IMR-90 (cell line): ENCODE data around the gene MSI2. TPM values are rescaled to one million over a fixed set of nuclear protein-coding genes. Genes with fewer than 3 reads are reported as not detected.

ENCODE experiments used
- ATAC-seq: fragments of 200-7000 bp; cut with Tn5 transposase; 2 replicates; pipeline ENCODE4 v1.9.1; 2020; ENCODE audit warnings: low read depth, mild to moderate bottlenecking, moderate library complexity
- BruUV-seq: library from RNA; stranded (reverse); fragments of 400-500 nt; replicated peaks from 2 replicates; lab custom pipeline; 2021; lab: Mats Ljungman, UMichigan
- CTCF ChIA-PET: fragments of 300-600 bp; formaldehyde crosslinking; extraction: SDS; loops from one replicate; lab custom pipeline; 2021; ENCODE audit warnings: antibody characterized with exemption; lab: Yijun Ruan, JAX
- POLR2A ChIA-PET: fragments of 300-600 bp; sonication (Branson Sonifier 250); formaldehyde crosslinking; loops from one replicate; lab custom pipeline; 2022; ENCODE audit warnings: antibody characterized with exemption; ENCODE audit not compliant: unreplicated experiment; lab: Charles Lee
- DNase-seq: peaks from one replicate; pipeline ENCODE4 v3.0.0; 2013
- H2AFZ ChIP-seq: replicated peaks from 2 replicates; pipeline ENCODE3; 2013; ENCODE audit warnings: low read length, mild to moderate bottlenecking; ENCODE audit not compliant: poor library complexity
- H2AK5ac ChIP-seq: 2 replicates; pipeline ENCODE4 v1.6.1; 2013; ENCODE audit warnings: low read depth, low read length, inconsistent platforms
- H2AK9ac ChIP-seq: replicated peaks from 2 replicates; pipeline ENCODE3; 2013; ENCODE audit warnings: mild to moderate bottlenecking, low read depth, low read length, moderate library complexity; ENCODE audit not compliant: poor library complexity
- H2BK120ac ChIP-seq: 2 replicates; pipeline ENCODE4 v1.6.1; 2013; ENCODE audit warnings: low read depth, low read length, inconsistent platforms
- H2BK15ac ChIP-seq: 3 replicates; pipeline ENCODE4 v1.6.1; 2013; ENCODE audit warnings: low read depth, low read length, inconsistent platforms
- H2BK20ac ChIP-seq: 2 replicates; pipeline ENCODE4 v1.6.1; 2013; ENCODE audit warnings: low read depth, mild to moderate bottlenecking, inconsistent platforms, low read length, moderate library complexity
- H2BK5ac ChIP-seq: 2 replicates; pipeline ENCODE4 v1.6.1; 2013; ENCODE audit warnings: mild to moderate bottlenecking, low read depth, low read length, inconsistent platforms; ENCODE audit not compliant: poor library complexity, severe bottlenecking
- H3K14ac ChIP-seq: replicated peaks from 2 replicates; pipeline ENCODE4 v1.6.1; 2013; ENCODE audit warnings: low read depth, low read length, inconsistent platforms
- H3K18ac ChIP-seq: 2 replicates; pipeline ENCODE4 v1.6.1; 2013; ENCODE audit warnings: low read depth, low read length, control low read depth
- H3K23ac ChIP-seq: 2 replicates; pipeline ENCODE4 v1.6.1; 2013; ENCODE audit warnings: low read depth, low read length, inconsistent platforms
- H3K27ac ChIP-seq: 2 replicates; pipeline ENCODE4 v1.5.1; 2013; ENCODE audit warnings: mild to moderate bottlenecking, control low read depth, low read length; ENCODE audit not compliant: insufficient read depth
- H3K27me3 ChIP-seq: 2 replicates; pipeline ENCODE4 v1.6.1; 2013; ENCODE audit warnings: low read length; ENCODE audit not compliant: control insufficient read depth, insufficient read depth
- H3K36me3 ChIP-seq: 2 replicates; pipeline ENCODE4 v1.6.1; 2013; ENCODE audit warnings: low read length, mixed read lengths; ENCODE audit not compliant: control insufficient read depth, insufficient read depth
- H3K4ac ChIP-seq: 2 replicates; pipeline ENCODE4 v1.6.1; 2013; ENCODE audit warnings: low read depth, low read length, inconsistent platforms
- H3K4me1 ChIP-seq: 2 replicates; pipeline ENCODE4 v1.6.1; 2013; ENCODE audit warnings: low read length, mixed read lengths; ENCODE audit not compliant: control insufficient read depth, insufficient read depth
- H3K4me2 ChIP-seq: 2 replicates; pipeline ENCODE4 v1.6.1; 2013; ENCODE audit warnings: low read depth, mild to moderate bottlenecking, control low read depth, low read length, moderate library complexity
- H3K4me3 ChIP-seq: 2 replicates; pipeline ENCODE4 v1.5.1; 2013; ENCODE audit warnings: low read depth, mild to moderate bottlenecking, control low read depth, low read length, moderate library complexity; ENCODE audit not compliant: insufficient read depth
- H3K56ac ChIP-seq: 2 replicates; pipeline ENCODE4 v1.6.1; 2013; ENCODE audit warnings: low read length, inconsistent platforms; ENCODE audit not compliant: insufficient read depth; ENCODE audit errors: extremely low read depth
- H3K79me1 ChIP-seq, 2 experiments: 2 replicates each; pipeline ENCODE4 v1.6.1; 2013; ENCODE audit warnings: low read length in 2 of 2, inconsistent platforms in 1 of 2, low read depth in 1 of 2
- H3K9ac ChIP-seq: 2 replicates; pipeline ENCODE4 v1.6.1; 2013; ENCODE audit warnings: low read depth, low read length, control low read depth
- H3K9me1 ChIP-seq: 2 replicates; pipeline ENCODE4 v1.6.1; 2013; ENCODE audit warnings: low read length, inconsistent platforms; ENCODE audit not compliant: insufficient read depth
- H3K9me3 ChIP-seq: 2 replicates; pipeline ENCODE4 v1.6.1; 2013; ENCODE audit warnings: low read length; ENCODE audit not compliant: control insufficient read depth, insufficient read depth
- H4K20me1 ChIP-seq: 2 replicates; pipeline ENCODE4 v1.6.1; 2013; ENCODE audit warnings: low read length, inconsistent platforms; ENCODE audit not compliant: insufficient read depth
- H4K5ac ChIP-seq: 2 replicates; pipeline ENCODE4 v1.6.1; 2013; ENCODE audit warnings: mild to moderate bottlenecking, low read depth, low read length, control low read depth
- H4K8ac ChIP-seq, 2 experiments: 2 replicates each; pipeline ENCODE4 v1.6.1; 2013; ENCODE audit warnings: low read depth in 2 of 2, low read length in 2 of 2, control low read depth in 1 of 2, inconsistent platforms in 1 of 2
- H4K91ac ChIP-seq: 2 replicates; pipeline ENCODE4 v1.6.1; 2013; ENCODE audit warnings: low read depth, low read length, inconsistent platforms; ENCODE audit not compliant: insufficient read depth
- BHLHE40 ChIP-seq: fragments of 150-350 bp; IDR thresholded peaks from 2 replicates; pipeline ENCODE4 v1.6.1; 2016; ENCODE audit warnings: mild to moderate bottlenecking, low read depth, low read length
- CEBPB ChIP-seq: IDR thresholded peaks from 2 replicates; pipeline ENCODE4 v1.6.1; 2012; ENCODE audit warnings: low read depth, low read length, improper control_type of control experiment
- CHD1 ChIP-seq: IDR thresholded peaks from 2 replicates; pipeline ENCODE4 v1.6.1; 2012; ENCODE audit warnings: low read depth, low read length, improper control_type of control experiment
- FOS ChIP-seq: fragments of 150-350 bp; IDR thresholded peaks from 2 replicates; pipeline ENCODE4 v1.6.1; 2016; ENCODE audit warnings: low read depth, low read length
- MAFK ChIP-seq: IDR thresholded peaks from 2 replicates; pipeline ENCODE4 v1.6.1; 2012; ENCODE audit warnings: low read depth, low read length, improper control_type of control experiment
- MXI1 ChIP-seq: IDR thresholded peaks from 2 replicates; pipeline ENCODE4 v1.6.1; 2012; ENCODE audit warnings: low read depth, mild to moderate bottlenecking, low read length, moderate library complexity, borderline replicate concordance
- NFE2L2 ChIP-seq: fragments of 150-350 bp; IDR thresholded peaks from 2 replicates; pipeline ENCODE4 v1.6.1; 2016; ENCODE audit warnings: low read depth, mild to moderate bottlenecking, low read length
- POLR2A ChIP-seq: IDR thresholded peaks from 2 replicates; pipeline ENCODE4 v1.6.1; 2012; ENCODE audit warnings: mild to moderate bottlenecking, low read depth, low read length
- RAD21 ChIP-seq: IDR thresholded peaks from 2 replicates; pipeline ENCODE4 v1.6.1; 2012; ENCODE audit warnings: low read length, improper control_type of control experiment
- RCOR1 ChIP-seq: IDR thresholded peaks from 2 replicates; pipeline ENCODE4 v1.6.1; 2012; ENCODE audit warnings: mild to moderate bottlenecking, low read length, improper control_type of control experiment; ENCODE audit not compliant: insufficient replicate concordance
- RFX5 ChIP-seq: IDR thresholded peaks from 2 replicates; pipeline ENCODE4 v1.8.0; 2012; ENCODE audit warnings: low read depth, mild to moderate bottlenecking, low read length, moderate library complexity
- SMC3 ChIP-seq: fragments of 150-350 bp; IDR thresholded peaks from 2 replicates; pipeline ENCODE4 v1.6.1; 2016; ENCODE audit warnings: low read depth, mild to moderate bottlenecking, antibody characterized with exemption, low read length, moderate library complexity
- WGBS, 2 experiments: methylation state at CpG; one replicate each; pipeline versions ENCODE4 v1.1.5 to v1.1.7; 2013; ENCODE audit warnings: missing lambda C conversion rate in 2 of 2; ENCODE audit not compliant: insufficient read length in 1 of 2; ENCODE audit errors: extremely low coverage in 2 of 2; 5-methylcytosine and 5-hydroxymethylcytosine counted together
- dilution Hi-C: fragments of 300-500 bp; cut with HindIII; formaldehyde crosslinking; loops from one replicate; pipeline ENCODE4 v1.14.3; 2018; ENCODE audit warnings: low sequenced_read_pairs; ENCODE audit not compliant: unreplicated experiment
- in situ Hi-C: fragments of 300-500 bp; cut with MboI; formaldehyde crosslinking; loops from 3 replicates; pipeline ENCODE4 v1.14.3; 2019; ENCODE audit warnings: low sequenced_read_pairs, inconsistent platforms, mixed read lengths
- intact Hi-C: fragments of 100-400 bp; cut with micrococcal nuclease; formaldehyde crosslinking; loops from 2 replicates; pipeline ENCODE4 v1.10.0; 2022
- polyA plus RNA-seq, 3 experiments: library from polyadenylated mRNA; depleted of rRNA; stranded (reverse); fragments of >200 nt; gene quantifications; 2 replicates each; pipeline ENCODE4 v1.2.3, GENCODE V29; 2012; ENCODE audit warnings: low replicate concordance in 1 of 3
- total RNA-seq: library from RNA; depleted of rRNA; stranded (reverse); fragments of >200 nt; gene quantifications from 2 replicates; pipeline ENCODE4 v1.2.3, GENCODE V29; 2012
- TF ChIP-seq, protein P1 (sequence below): fragments of 150-350 bp; IDR thresholded peaks from 2 replicates; pipeline ENCODE4 v1.6.1; 2016; ENCODE audit warnings: low read depth, mild to moderate bottlenecking, low read length, moderate library complexity, borderline replicate concordance
- TF ChIP-seq, protein P2 (sequence below): fragments of 150-350 bp; IDR thresholded peaks from 2 replicates; pipeline ENCODE4 v1.6.1; 2017; ENCODE audit warnings: mild to moderate bottlenecking, antibody characterized with exemption, low read length, low read depth

MSI2 gene
- total and polyA plus RNA-seq, 2 of the 4 experiments (the other 2 are of a cell fraction): 13.0 to 16.0 TPM

DNA sequence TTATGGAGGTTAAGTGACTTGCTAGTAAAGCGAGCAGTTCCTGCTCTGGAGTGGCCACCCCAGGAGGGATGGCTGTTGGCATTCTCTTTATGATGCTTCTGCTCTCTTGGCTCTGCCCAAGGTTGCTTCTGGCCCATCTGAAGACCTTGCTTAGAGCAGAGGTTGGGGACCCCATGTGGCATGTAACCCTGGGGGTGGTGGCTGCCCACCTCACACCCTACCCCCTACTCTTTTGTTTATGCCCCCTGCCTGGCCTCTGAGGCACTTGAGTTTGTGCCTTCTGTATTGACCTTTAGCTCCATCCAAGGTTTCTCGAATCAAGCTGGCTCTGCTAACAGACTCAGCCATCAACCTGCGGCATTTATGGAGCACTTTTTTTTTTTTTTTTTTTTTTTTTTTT, 214.6 kb downstream of the MSI2 start:
- H3K27ac ChIP-seq: no peak overlapping the region
- intact Hi-C loops: no loop called here
- H2AK5ac ChIP-seq: no peak overlapping the region
- no peak overlapping the region for H3K23ac ChIP-seq
- no peak overlapping the region for H3K9ac ChIP-seq
- ATAC-seq (no peak), DNase-seq (no peak)
- no peak overlapping the region for H3K4ac ChIP-seq
- ChIA-PET POLR2A (no interaction called here), CTCF (no interaction called here)
- H3K9me1 ChIP-seq: peaks cover 12% of the 10 kb centered on the region; the same call in 1 of the 2 replicates
- TF ChIP-seq BHLHE40 (no peak), RAD21 (no peak), CEBPB (no peak), POLR2A (no peak), MAFK (no peak), RFX5 (no peak), NFE2L2 (no peak), MXI1 (no peak), CHD1 (no peak), RCOR1 (no peak), FOS (no peak), SMC3 (no peak)
- TF ChIP-seq, protein P1, sequence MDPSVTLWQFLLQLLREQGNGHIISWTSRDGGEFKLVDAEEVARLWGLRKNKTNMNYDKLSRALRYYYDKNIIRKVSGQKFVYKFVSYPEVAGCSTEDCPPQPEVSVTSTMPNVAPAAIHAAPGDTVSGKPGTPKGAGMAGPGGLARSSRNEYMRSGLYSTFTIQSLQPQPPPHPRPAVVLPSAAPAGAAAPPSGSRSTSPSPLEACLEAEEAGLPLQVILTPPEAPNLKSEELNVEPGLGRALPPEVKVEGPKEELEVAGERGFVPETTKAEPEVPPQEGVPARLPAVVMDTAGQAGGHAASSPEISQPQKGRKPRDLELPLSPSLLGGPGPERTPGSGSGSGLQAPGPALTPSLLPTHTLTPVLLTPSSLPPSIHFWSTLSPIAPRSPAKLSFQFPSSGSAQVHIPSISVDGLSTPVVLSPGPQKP: no peak
- TF ChIP-seq, protein P2, sequence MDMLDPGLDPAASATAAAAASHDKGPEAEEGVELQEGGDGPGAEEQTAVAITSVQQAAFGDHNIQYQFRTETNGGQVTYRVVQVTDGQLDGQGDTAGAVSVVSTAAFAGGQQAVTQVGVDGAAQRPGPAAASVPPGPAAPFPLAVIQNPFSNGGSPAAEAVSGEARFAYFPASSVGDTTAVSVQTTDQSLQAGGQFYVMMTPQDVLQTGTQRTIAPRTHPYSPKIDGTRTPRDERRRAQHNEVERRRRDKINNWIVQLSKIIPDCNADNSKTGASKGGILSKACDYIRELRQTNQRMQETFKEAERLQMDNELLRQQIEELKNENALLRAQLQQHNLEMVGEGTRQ: no peak
- no TSS peak for BruUV-seq
- H3K14ac ChIP-seq: no peak overlapping the region
- H3K79me1 ChIP-seq: peaks cover 4% of the 10 kb centered on the region in 2 experiments; a peak in 3 of 4 replicates
- in situ Hi-C loops: no loop called here
- H3K9me3 ChIP-seq: no peaks in the 10 kb centered on the region
- H3K4me2 ChIP-seq: no peak overlapping the region
- H4K20me1 ChIP-seq: peaks cover 16% of the 10 kb centered on the region
- H3K18ac ChIP-seq: no peak overlapping the region
- H2BK120ac ChIP-seq: no peak overlapping the region
- H3K36me3 ChIP-seq: no peaks in the 10 kb centered on the region
- no peaks in the 10 kb centered on the region; the same call in 1 of the 2 replicates for H3K27me3 ChIP-seq
- no peak overlapping the region for H2BK5ac ChIP-seq
- no peak overlapping the region for H4K5ac ChIP-seq
- no peak overlapping the region for H2AFZ ChIP-seq
- H2BK15ac ChIP-seq: no peak overlapping the region
- no peak overlapping the region for H3K56ac ChIP-seq
- H2BK20ac ChIP-seq: no peak overlapping the region
- no peak overlapping the region for H3K4me3 ChIP-seq
- H4K8ac ChIP-seq: no peak overlapping the region
- dilution Hi-C loops: no loop called here
- no peak overlapping the region for H2AK9ac ChIP-seq
- no CpG with 5 or more reads among the region's 3 CpGs for WGBS, 2 experiments
- H3K4me1 ChIP-seq: peaks cover 12% of the 10 kb centered on the region
- no peak overlapping the region for H4K91ac ChIP-seq
